ENCODE measurements around the gene CTDSPL.

GRCh38 chr3:37954881-37955280, 93.2 kb downstream of the CTDSPL start:
- no peak for TF ChIP-seq EZH2 (IDR thresholded peaks at IDR 0.05)
- TF ChIP-seq CTCF (IDR thresholded peaks at IDR 0.05), result no peak
- TF ChIP-seq EZH2phosphoT487 (IDR thresholded peaks at IDR 0.05), result no peak

Measured in neural progenitor cell (in vitro differentiated cells).